Activated T-helper 1 cell treated with anti-CD3 and anti-CD28 coated beads, Interleukin-12 subunit alpha, Interleukin-12 subunit beta, Interleukin-2, Interleukin-4 antibody, amounts not matched to agents 30 ng/mL and 10 ng/mL and 1 ng/mL, durations not matched to agents 14 hours and 24 hours and 36 hours (primary cell): Measurements from ENCODE around the gene KLF9. TPM values are rescaled to one million over a fixed set of nuclear protein-coding genes. Genes with fewer than 3 reads are reported as not detected.
"Not testable (repeated sequence)": the region's sequence is repeated elsewhere in the genome, so short reads cannot be mapped to it uniquely, and the experiment has no call there.

Experiments used
- DNase-seq: peaks from one replicate; pipeline ENCODE4 v3.0.0; 2021; ENCODE audit warnings: low spot score
- H3K27ac Mint-ChIP-seq: one replicate; pipeline ENCODE4 v1.8.0; 2021; ENCODE audit warnings: mild to moderate bottlenecking, mixed read lengths
- H3K27me3 Mint-ChIP-seq: one replicate; pipeline ENCODE4 v1.8.0; 2022; ENCODE audit warnings: mild to moderate bottlenecking, moderate library complexity, mixed read lengths; ENCODE audit not compliant: insufficient read depth
- H3K36me3 Mint-ChIP-seq: one replicate; pipeline ENCODE4 v1.8.0; 2021; ENCODE audit warnings: low read depth, mixed read lengths
- H3K4me1 Mint-ChIP-seq: one replicate; pipeline ENCODE4 v1.8.0; 2021; ENCODE audit warnings: low read depth, mixed read lengths
- H3K4me3 Mint-ChIP-seq: one replicate; pipeline ENCODE4 v1.8.0; 2021; ENCODE audit warnings: mild to moderate bottlenecking, moderate library complexity, mixed read lengths
- H3K9me3 Mint-ChIP-seq: one replicate; pipeline ENCODE4 v1.8.0; 2021; ENCODE audit warnings: mixed read lengths
- intact Hi-C: fragments of 100-400 bp; cut with micrococcal nuclease; formaldehyde crosslinking; loops from one replicate; pipeline ENCODE4 v1.15.1; 2024
- total RNA-seq: library from RNA; stranded (reverse); gene quantifications from 2 replicates; pipeline ENCODE4 v1.2.3, GENCODE V29; 2022

The KLF9 gene
- total RNA-seq, 1 donor from 2014 or later = 18.1 TPM

GRCh38 chr9:70408393-70409040, 5.9 kb downstream of the KLF9 start:
- DNase-seq = no peak
- peaks cover 71% of the 10 kb centered on the region for H3K4me1 Mint-ChIP-seq
- peaks cover 15% of the 10 kb centered on the region for H3K36me3 Mint-ChIP-seq
- intact Hi-C loops = no loop called here
- no peaks in the 10 kb centered on the region for H3K27me3 Mint-ChIP-seq
- H3K27ac Mint-ChIP-seq = no peak overlapping the region
- no peak overlapping the region for H3K4me3 Mint-ChIP-seq
- no peaks in the 10 kb centered on the region for H3K9me3 Mint-ChIP-seq

DNA sequence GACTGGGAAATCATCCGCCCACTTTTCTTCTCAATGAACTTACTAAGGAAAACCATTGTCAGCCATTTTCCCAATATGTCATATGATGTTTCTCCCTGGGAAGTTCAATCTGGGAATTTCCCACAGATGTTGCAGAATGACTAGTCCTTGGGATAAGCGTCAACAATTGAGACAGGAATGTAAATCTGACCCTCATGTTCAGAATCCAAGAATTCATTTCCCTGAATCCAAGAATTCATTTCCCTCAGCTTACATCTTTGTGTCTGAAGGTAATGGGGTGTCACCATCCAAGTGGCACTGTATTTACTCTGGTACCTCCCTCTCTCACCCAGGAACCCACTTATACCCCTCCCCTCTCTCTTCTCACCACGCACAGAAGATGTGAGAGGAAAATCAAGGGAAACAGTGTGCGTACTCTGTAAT, 7.4 kb downstream of the KLF9 start:
- Mint-ChIP-seq H3K9me3 (no peaks in the 10 kb centered on the region), H3K27ac (peak overlapping the region; percentile 63), H3K4me1 (peaks cover 74% of the 10 kb centered on the region), H3K27me3 (no peaks in the 10 kb centered on the region), H3K4me3 (peak overlapping the region; percentile 21), H3K36me3 (peaks cover 15% of the 10 kb centered on the region)
- intact Hi-C loops = loop anchor here (2.0 kb wide), 1 partner anchor 14 kb away; no protein-coding TSS in a partner anchor
- no peak for DNase-seq

GRCh38 chr9:70406434-70406862, 8.0 kb downstream of the KLF9 start:
- H3K4me3 Mint-ChIP-seq = peak overlapping the region; percentile 78
- H3K27me3 Mint-ChIP-seq = no peaks in the 10 kb centered on the region
- no peak for DNase-seq
- peaks cover 15% of the 10 kb centered on the region for H3K36me3 Mint-ChIP-seq
- H3K4me1 Mint-ChIP-seq = peaks cover 70% of the 10 kb centered on the region
- peak overlapping the region; percentile 85 for H3K27ac Mint-ChIP-seq
- H3K9me3 Mint-ChIP-seq = no peaks in the 10 kb centered on the region
- intact Hi-C loops = loop anchor here (1.0 to 2.0 kb wide), 2 partner anchors 8 to 14 kb away; no protein-coding TSS in a partner anchor

- peak overlapping the region; percentile 85 for H3K27ac Mint-ChIP-seq
- H3K9me3 Mint-ChIP-seq = no peaks in the 10 kb centered on the region
- intact Hi-C loops = loop anchor here (1.0 to 2.0 kb wide), 2 partner anchors 8 to 15 kb away; no protein-coding TSS in a partner anchor
- DNase-seq = no peak
- peaks cover 65% of the 10 kb centered on the region for H3K4me1 Mint-ChIP-seq
- H3K4me3 Mint-ChIP-seq = peak overlapping the region; percentile 78
- H3K27me3 Mint-ChIP-seq = no peaks in the 10 kb centered on the region
- peaks cover 15% of the 10 kb centered on the region for H3K36me3 Mint-ChIP-seq
Observed at GRCh38 chr9:70405808-70406433, 8.5 kb downstream of the KLF9 start.

DNA sequence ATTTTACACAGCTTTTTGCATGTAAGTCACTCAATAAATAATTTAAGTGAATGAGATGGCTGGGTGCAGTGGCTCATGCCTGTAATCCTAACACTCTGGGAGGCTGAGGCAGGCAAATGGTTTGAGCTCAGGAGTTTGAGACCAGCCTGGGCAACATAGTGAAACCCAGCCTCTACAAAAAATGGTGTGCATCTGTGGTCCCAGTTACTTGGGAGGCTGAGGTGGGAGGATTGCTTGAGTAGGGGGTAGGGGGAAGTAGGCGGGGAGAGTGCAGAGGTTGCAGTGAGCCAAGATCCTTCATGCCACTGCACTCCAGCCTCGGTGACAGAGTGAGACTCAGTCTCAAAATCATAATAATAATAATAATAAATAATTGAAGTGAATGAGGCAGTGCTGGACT, 10.2 kb downstream of the KLF9 start:
- Mint-ChIP-seq H3K4me3 (no peak overlapping the region), H3K4me1 (peaks cover 66% of the 10 kb centered on the region), H3K27ac (peak overlapping the region; percentile 44), H3K36me3 (peaks cover 15% of the 10 kb centered on the region), H3K27me3 (no peaks in the 10 kb centered on the region), H3K9me3 (no peaks in the 10 kb centered on the region)
- DNase-seq = no peak
- intact Hi-C loops = no loop called here

- H3K9me3 Mint-ChIP-seq = no peaks in the 10 kb centered on the region
- peaks cover 15% of the 10 kb centered on the region for H3K36me3 Mint-ChIP-seq
- intact Hi-C loops = no loop called here
- no peak overlapping the region for H3K4me3 Mint-ChIP-seq
- no peak for DNase-seq
- no peaks in the 10 kb centered on the region for H3K27me3 Mint-ChIP-seq
- peaks cover 71% of the 10 kb centered on the region for H3K4me1 Mint-ChIP-seq
- peak overlapping the region; percentile 18 for H3K27ac Mint-ChIP-seq
Observed at GRCh38 chr9:70403618-70404025, 10.8 kb downstream of the KLF9 start.

- Mint-ChIP-seq H3K27ac (no peak overlapping the region), H3K9me3 (no peaks in the 10 kb centered on the region), H3K4me1 (peaks cover 71% of the 10 kb centered on the region), H3K4me3 (no peak overlapping the region), H3K27me3 (no peaks in the 10 kb centered on the region), H3K36me3 (peaks cover 16% of the 10 kb centered on the region)
- intact Hi-C loops = no loop called here
- no peak for DNase-seq
Observed at GRCh38 chr9:70403166-70403565, 11.3 kb downstream of the KLF9 start.

DNA sequence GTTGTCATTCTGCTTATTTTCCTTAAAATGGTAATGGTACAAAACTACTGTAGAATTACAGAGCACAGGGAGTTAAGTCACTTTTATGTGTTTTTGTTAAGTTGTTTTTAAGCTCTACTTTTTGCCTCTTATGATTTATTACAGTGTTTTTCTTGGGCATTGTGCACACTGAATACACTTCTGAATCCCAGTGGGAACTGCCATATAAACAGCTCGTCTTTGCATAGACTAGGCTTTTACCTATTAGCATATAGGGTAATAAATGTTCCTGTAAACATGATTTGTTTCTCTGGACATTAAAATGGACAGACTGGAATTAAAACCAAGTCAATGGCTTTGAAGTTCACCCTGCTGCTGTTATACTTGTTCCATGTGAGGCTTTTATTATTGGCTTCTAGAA, 12.2 kb downstream of the KLF9 start:
- Mint-ChIP-seq H3K27ac (no peak overlapping the region), H3K27me3 (no peaks in the 10 kb centered on the region), H3K36me3 (peaks cover 10% of the 10 kb centered on the region), H3K4me3 (no peak overlapping the region), H3K4me1 (peaks cover 71% of the 10 kb centered on the region), H3K9me3 (no peaks in the 10 kb centered on the region)
- DNase-seq = no peak
- intact Hi-C loops = no loop called here

DNA sequence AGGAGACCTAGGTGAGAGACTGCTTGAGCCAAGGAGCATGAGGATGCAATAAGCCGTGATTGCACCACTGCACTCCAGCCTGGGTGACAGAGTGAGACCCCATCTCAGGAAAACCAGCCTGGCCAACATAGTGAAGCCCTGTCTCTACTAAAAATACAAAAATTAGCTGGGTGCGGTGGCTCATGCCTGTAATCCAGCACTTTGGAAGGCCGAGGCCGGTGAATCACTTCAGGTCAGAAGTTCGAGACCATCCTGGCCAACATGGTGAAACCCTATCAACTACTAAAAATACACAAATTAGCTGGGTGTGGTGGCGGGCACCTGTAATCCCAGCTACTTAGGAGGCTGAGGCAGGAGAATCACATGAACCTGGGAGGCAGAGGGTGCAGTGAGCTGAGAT, 13.2 kb downstream of the KLF9 start:
- DNase-seq, H3K9me3 Mint-ChIP-seq, intact Hi-C loops, H3K27me3 Mint-ChIP-seq, H3K27ac Mint-ChIP-seq, H3K4me3 Mint-ChIP-seq, H3K36me3 Mint-ChIP-seq: not testable (repeated sequence)
- H3K4me1 Mint-ChIP-seq = peaks cover 64% of the 10 kb centered on the region

DNA sequence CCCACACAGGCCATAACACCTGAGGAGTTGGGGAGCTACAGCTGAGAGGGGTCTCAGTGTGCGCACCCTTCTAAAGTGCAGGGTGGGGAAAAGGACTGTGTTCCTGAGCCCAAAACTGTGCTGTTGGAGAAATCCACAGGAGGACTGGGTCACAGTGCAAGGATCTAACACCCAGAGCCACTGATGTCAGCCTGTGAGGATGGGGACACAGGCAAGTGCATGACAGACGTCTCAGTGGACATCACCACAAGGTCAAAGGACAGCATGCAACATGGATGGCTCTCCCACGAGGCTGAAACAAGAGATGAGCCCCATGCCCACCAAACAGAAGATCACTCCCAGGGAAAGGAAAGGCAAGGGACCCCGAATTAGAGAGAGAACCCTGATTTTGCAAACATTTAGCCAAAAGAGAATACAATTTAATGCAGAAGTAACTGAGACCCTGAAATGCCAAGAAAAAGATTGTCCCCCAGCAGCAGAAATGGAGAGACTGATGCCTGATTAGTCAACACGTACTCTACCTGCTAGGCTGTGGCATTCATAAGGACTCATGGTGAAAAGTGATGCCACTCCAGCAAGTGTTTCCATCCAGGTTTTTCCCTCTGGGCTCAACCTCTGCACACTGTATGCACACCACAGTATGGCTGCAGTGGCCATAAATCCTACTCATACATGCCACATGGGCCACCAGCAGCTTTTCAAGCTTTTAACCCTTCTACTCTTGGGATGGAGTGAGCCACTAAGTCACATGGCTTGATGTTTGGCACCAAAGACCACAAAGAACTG, 14.2 kb downstream of the KLF9 start:
- H3K9me3 Mint-ChIP-seq = no peaks in the 10 kb centered on the region
- no peaks in the 10 kb centered on the region for H3K27me3 Mint-ChIP-seq
- H3K36me3 Mint-ChIP-seq = peaks cover 1% of the 10 kb centered on the region
- H3K4me1 Mint-ChIP-seq = peaks cover 54% of the 10 kb centered on the region
- DNase-seq = no peak
- H3K4me3 Mint-ChIP-seq = no peak overlapping the region
- intact Hi-C loops = no loop called here
- H3K27ac Mint-ChIP-seq = no peak overlapping the region

DNA sequence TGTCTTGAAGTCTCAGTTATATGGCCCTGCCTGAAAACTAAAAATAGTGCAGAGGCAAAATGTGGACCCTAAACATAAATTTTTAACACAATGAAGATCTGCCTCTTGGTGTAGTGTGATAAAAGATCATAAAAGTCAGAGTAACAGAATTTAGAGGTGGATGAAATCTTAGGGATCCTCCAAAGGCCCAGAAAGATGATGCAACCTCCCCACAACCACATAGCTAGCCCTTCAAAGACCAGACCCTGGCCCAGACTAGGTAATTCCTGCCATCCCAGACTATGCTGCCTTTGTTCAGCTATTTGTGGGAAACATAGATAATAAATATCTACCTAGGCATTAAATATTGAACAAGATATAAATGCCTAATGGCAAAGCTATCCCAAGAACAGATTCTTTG, 15.3 kb downstream of the KLF9 start:
- peaks cover 1% of the 10 kb centered on the region for H3K36me3 Mint-ChIP-seq
- intact Hi-C loops = no loop called here
- H3K4me1 Mint-ChIP-seq = peaks cover 48% of the 10 kb centered on the region
- H3K4me3 Mint-ChIP-seq = no peak overlapping the region
- peak overlapping the region; percentile 10 for H3K27ac Mint-ChIP-seq
- no peaks in the 10 kb centered on the region for H3K27me3 Mint-ChIP-seq
- no peak for DNase-seq
- H3K9me3 Mint-ChIP-seq = no peaks in the 10 kb centered on the region

- peaks cover 1% of the 10 kb centered on the region for H3K36me3 Mint-ChIP-seq
- H3K4me3 Mint-ChIP-seq = peak overlapping the region; percentile 67
- peak overlapping the region; percentile 49 for H3K27ac Mint-ChIP-seq
- H3K4me1 Mint-ChIP-seq = peaks cover 44% of the 10 kb centered on the region
- DNase-seq = no peak
- intact Hi-C loops = loop anchor here (1.0 kb wide), 2 partner anchors 8 to 13 kb away; no protein-coding TSS in a partner anchor
- H3K27me3 Mint-ChIP-seq = no peaks in the 10 kb centered on the region
- no peaks in the 10 kb centered on the region for H3K9me3 Mint-ChIP-seq
Observed at GRCh38 chr9:70398145-70398556, 16.3 kb downstream of the KLF9 start.

- intact Hi-C loops = no loop called here
- Mint-ChIP-seq H3K36me3 (peaks cover 1% of the 10 kb centered on the region), H3K27ac (no peak overlapping the region), H3K4me1 (peaks cover 60% of the 10 kb centered on the region), H3K9me3 (no peaks in the 10 kb centered on the region), H3K27me3 (no peaks in the 10 kb centered on the region), H3K4me3 (no peak overlapping the region)
- DNase-seq = no peak
Observed at GRCh38 chr9:70395652-70396051, 18.8 kb downstream of the KLF9 start.
